ENCODE results near the gene GM2A.
"Not testable (repeated sequence)": the region's sequence is repeated elsewhere in the genome, so short reads cannot be mapped to it uniquely, and the experiment has no call there.

GM2A gene

DNA sequence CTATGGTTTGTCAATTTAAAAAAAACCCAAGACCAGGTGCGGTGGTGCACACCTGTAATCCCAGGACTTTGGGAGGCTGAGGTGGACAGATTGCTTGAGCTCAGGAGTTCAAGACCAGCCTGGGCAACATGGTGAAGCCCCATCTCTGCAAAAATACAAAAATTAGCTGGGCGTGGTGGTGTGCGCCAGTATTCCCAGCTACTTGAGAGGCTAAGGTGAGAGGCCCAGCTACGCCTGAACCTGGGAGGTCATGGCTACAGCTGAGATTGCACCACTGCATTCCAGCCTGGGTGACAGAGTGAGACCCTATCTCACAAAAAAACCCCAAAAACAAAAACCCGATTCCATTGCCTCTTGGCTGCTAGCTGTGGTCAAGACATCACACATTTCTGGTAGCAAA lies 2.0 kb downstream of the GM2A start:
- not testable (repeated sequence) for H3K36me3 Mint-ChIP-seq; H3K27ac Mint-ChIP-seq; H3K4me3 Mint-ChIP-seq; H3K27me3 Mint-ChIP-seq; H3K9me3 Mint-ChIP-seq (ENCODE audit: low read depth)
- H3K4me1 Mint-ChIP-seq (ENCODE audit: low read depth): peaks cover 31% of the 10 kb centered on the region

DNA sequence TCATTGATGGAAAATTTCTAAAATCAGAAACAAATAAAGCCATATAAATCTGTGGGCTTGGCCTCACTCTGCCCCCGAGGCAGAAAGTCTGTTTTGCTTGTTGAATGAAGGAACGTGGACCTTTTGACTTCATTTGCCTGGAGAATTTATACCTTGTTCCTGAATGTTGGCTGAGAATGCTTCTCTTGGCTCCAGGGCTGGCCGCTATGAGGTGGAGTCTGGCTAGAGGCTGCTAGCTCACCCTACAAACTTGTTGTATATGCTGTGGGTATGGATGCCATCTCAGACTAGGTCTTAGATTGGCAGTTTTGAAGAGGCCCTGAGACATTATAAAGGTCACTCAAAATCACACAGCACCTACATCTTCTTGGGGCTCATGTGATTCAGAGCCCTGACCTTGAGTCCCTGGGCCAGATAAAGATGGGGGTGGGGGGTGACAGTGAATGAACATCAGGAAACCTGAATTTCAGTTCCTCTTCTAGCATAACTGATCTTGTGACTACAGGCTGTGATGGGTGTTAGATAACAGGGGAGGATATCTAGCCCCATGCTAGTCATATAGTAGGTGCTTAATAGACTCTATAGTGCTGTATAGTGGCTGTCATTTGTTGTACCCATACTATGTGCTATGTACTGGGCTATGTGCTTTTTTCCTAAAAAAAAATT lies 2.8 kb downstream of the GM2A start:
- Mint-ChIP-seq H3K4me3 (no peak overlapping the region), H3K4me1 (ENCODE audit: low read depth) (peaks cover 31% of the 10 kb centered on the region), H3K36me3 (no peaks in the 10 kb centered on the region), H3K27ac (no peak overlapping the region), H3K9me3 (ENCODE audit: low read depth) (no peaks in the 10 kb centered on the region), H3K27me3 (no peaks in the 10 kb centered on the region)

DNA sequence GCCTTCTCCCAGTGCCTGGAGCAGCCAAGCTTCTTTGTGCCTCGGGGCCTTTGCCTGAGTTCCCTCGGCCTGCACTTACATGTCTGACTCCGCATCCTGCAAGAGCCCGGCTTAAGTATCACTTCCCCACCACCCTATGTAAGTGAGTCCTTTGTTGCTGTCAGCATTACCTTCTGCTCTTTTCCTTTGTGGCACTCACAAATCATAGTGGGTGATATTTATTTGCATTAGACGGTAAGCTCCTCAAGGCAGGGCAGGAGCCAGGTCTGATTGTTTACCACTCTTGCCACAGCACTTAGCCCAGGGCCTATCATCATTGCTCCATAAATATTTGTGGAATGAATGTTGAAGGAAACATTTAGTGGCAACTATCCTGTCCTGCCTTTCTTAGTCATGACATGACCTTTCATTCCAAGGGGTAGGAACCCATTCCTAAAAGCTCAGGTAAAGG lies 4.8 kb downstream of the GM2A start:
- Mint-ChIP-seq H3K4me1 (ENCODE audit: low read depth) (peaks cover 19% of the 10 kb centered on the region), H3K27me3 (no peaks in the 10 kb centered on the region), H3K27ac (no peak overlapping the region), H3K9me3 (ENCODE audit: low read depth) (no peaks in the 10 kb centered on the region), H3K4me3 (no peak overlapping the region), H3K36me3 (peaks cover 5% of the 10 kb centered on the region)

DNA sequence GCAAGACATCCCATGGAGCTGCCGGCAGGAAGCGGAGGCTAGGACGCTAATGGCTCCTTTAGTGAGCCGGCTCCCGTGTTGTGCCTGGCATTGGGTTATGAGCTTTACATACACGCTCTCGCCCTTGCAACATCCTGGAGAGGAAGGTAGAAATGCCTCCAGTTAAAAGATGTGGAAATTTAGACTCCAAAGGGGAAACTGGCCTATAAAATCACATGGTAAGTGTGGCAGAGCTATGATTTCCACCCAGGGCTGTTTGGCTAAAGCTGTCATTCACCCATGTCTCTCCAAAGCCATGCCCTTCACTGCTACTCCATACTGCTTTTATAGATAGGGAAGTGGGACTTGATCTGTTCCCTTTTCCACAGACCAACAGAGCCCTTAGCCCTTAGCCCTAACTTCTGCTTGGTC lies 5.2 kb downstream of the GM2A start:
- Mint-ChIP-seq H3K27me3 (no peaks in the 10 kb centered on the region), H3K4me1 (ENCODE audit: low read depth) (peaks cover 19% of the 10 kb centered on the region), H3K9me3 (ENCODE audit: low read depth) (no peaks in the 10 kb centered on the region), H3K4me3 (no peak overlapping the region), H3K27ac (no peak overlapping the region), H3K36me3 (peaks cover 5% of the 10 kb centered on the region)

DNA sequence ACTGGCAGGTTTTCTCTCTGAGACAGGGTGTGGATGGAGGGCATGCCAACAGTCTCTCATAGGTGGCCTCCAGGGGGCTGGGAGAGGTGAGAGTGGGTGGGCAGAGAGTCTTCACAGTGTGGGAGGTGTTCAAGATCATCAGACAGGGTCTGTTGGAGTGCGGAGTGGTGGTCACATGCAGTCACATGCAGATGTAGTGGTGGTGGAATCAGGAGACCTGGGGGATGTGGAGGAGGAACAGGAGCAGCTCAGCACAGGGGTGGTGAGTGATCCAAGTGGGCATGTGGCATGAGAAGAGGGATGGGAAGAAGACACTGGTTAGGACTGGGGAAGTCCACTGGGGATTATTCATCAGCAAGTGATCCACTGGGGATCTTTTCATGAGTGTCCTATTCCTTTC lies 5.8 kb downstream of the GM2A start:
- Mint-ChIP-seq H3K4me1 (ENCODE audit: low read depth) (peaks cover 13% of the 10 kb centered on the region), H3K27ac (no peak overlapping the region), H3K27me3 (no peaks in the 10 kb centered on the region)

DNA sequence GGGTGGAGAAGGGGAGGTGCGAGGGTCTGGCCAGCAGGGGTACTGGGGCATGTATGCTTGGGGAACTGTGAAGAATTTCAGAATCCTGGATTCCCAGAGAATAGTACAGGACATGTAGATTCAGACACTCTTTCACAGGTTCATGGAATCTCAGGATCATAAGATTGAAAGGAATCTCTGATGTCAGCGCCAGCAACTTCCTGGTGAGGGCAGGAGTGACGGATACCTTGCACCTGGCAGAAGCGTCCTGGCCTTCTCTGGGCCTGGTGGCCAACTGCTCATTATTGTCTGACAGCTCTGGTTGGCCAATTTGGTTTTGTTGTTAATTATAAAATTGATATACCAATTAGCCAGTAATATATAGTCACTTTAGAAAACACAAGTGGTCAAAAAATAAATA lies 6.9 kb downstream of the GM2A start:
- H3K9me3 Mint-ChIP-seq (ENCODE audit: low read depth): no peaks in the 10 kb centered on the region
- H3K36me3 Mint-ChIP-seq: peaks cover 11% of the 10 kb centered on the region
- H3K4me3 Mint-ChIP-seq: no peak overlapping the region
- no peaks in the 10 kb centered on the region for H3K27me3 Mint-ChIP-seq
- no peak overlapping the region for H3K27ac Mint-ChIP-seq
- H3K4me1 Mint-ChIP-seq (ENCODE audit: low read depth): peaks cover 8% of the 10 kb centered on the region

More for the DNA sequence above, 5.8 kb downstream of the GM2A start:
- Mint-ChIP-seq H3K4me3 (no peak overlapping the region), H3K9me3 (ENCODE audit: low read depth) (no peaks in the 10 kb centered on the region), H3K36me3 (peaks cover 7% of the 10 kb centered on the region)

DNA sequence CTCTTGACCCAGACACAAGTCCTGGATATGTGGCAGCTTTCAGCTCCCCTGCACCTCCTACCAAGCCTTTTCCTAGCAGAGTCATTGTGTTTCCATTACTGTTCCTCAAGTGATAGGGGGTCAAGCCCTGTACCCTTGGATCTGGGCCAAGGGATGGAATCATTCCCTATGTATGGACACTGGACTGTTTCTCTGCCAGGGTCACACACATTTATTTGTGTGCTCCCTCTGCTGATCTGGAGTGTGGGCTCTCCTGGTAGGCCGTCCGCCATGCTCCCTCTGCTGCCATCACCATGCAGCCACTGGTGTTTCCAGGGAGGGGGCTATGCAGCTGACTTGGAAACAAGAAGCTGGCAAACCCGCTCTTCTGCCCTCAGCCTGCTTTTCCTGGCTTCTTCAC lies 9.5 kb downstream of the GM2A start:
- H3K4me3 Mint-ChIP-seq: no peak overlapping the region
- H3K9me3 Mint-ChIP-seq (ENCODE audit: low read depth): no peaks in the 10 kb centered on the region
- peaks cover 11% of the 10 kb centered on the region for H3K36me3 Mint-ChIP-seq

DNA sequence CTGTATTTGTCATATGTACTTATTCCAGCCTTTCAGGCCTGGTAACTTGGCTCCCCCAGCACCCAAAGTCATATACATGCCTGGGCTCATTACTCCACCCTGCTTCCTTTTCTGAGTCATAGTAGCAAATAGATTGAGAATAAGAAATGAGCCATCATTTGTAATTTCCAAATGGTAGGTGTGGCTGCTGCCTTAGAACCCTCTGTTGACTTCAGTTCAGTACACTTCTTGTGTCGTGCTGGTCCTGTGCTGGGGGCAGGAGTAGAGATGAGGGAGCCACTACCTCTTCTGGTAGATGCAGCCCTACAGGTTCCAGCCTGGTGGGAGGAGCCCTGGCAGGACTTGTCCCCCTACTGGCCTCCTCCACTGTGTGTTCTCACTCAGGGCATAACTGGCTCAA lies 11.1 kb downstream of the GM2A start:
- Mint-ChIP-seq H3K4me1 (ENCODE audit: low read depth) (peaks cover 2% of the 10 kb centered on the region), H3K4me3 (no peak overlapping the region), H3K27ac (no peak overlapping the region)

More for the DNA sequence above, 9.5 kb downstream of the GM2A start:
- no peak overlapping the region for H3K27ac Mint-ChIP-seq
- no peaks in the 10 kb centered on the region for H3K27me3 Mint-ChIP-seq
- H3K4me1 Mint-ChIP-seq (ENCODE audit: low read depth): peaks cover 2% of the 10 kb centered on the region

DNA sequence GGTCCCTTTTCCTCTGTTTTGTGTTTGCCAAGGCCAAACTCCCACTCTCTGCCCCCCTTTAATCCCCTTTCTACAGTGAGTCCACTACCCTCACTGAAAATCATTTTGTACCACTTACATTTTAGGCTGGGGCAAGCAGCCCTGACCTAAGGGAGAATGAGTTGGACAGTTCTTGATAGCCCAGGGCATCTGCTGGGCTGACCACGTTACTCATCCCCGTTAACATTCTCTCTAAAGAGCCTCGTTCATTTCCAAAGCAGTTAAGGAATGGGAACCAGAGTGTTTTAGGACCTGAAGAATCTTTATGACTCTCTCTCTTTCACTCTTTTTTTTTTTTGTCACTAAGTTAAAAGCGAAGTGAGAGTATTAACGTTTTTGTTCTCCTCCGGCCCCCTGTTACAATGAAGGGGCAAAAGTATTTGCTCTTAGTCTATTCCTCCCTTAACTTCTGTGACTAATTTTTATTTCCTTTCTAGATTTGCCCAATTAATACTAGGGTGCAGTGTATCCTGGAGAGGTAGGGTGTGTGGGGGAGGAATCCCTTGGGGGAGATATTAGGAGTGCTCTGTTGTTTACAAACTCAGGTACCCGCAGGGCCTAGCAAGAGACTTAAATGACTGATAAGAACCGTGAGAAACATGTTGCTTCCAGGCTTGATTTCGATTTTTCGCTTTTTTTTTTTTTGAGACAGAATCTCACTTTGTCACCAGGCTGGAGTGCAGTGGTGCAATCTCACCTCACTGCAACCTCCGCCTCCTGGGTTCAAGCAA lies 14.7 kb downstream of the GM2A start:
- peaks cover 2% of the 10 kb centered on the region for H3K4me1 Mint-ChIP-seq (ENCODE audit: low read depth)
- H3K36me3 Mint-ChIP-seq: peaks cover 6% of the 10 kb centered on the region
- H3K27ac Mint-ChIP-seq: no peak overlapping the region

More for the DNA sequence above, 11.1 kb downstream of the GM2A start:
- H3K27me3 Mint-ChIP-seq: no peaks in the 10 kb centered on the region
- peaks cover 11% of the 10 kb centered on the region for H3K36me3 Mint-ChIP-seq
- H3K9me3 Mint-ChIP-seq (ENCODE audit: low read depth): no peaks in the 10 kb centered on the region

DNA sequence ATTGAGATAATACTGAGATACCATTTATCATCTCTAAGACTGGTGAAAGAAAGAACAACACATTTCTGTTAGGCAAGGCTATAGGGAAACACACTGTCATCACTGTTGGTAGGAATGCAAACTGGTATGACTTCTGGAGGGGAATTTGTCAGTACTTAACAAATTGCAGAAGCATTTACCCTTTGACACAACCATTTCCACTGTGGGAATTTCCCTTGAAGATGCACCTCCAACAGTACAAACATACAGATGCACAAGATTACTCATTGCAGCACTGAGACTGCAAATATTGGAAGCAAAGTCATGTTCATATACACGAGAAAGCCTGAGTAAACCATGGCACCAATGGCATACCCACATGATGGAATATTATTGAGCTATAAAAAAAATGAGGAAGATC lies 17.6 kb downstream of the GM2A start:
- Mint-ChIP-seq H3K4me3 (no peak overlapping the region), H3K27ac (no peak overlapping the region), H3K36me3 (no peaks in the 10 kb centered on the region), H3K27me3 (no peaks in the 10 kb centered on the region), H3K4me1 (ENCODE audit: low read depth) (no peaks in the 10 kb centered on the region), H3K9me3 (ENCODE audit: low read depth) (no peaks in the 10 kb centered on the region)

More for the DNA sequence above, 14.7 kb downstream of the GM2A start:
- H3K4me3 Mint-ChIP-seq: no peak overlapping the region
- H3K9me3 Mint-ChIP-seq (ENCODE audit: low read depth): no peaks in the 10 kb centered on the region
- no peaks in the 10 kb centered on the region for H3K27me3 Mint-ChIP-seq

DNA sequence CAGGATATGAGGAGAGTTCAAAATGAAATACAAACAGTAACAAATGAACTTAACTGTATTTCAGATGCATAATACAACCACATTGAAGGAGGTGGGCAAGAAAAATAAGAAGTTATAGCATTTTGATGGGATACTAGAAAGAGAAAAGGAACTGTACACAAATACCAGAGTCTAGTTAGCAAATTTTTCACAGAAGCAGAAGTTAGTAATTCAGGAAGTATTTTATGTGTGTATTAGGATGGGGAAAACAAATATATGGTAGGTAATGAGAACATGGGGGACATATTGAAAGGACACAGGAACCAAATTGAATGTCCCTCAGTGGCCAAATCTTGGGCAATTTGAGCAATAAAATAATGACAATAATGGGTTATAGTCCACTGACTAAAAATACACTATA lies 18.4 kb downstream of the GM2A start:
- Mint-ChIP-seq H3K27me3 (no peaks in the 10 kb centered on the region), H3K27ac (no peak overlapping the region), H3K4me3 (no peak overlapping the region), H3K9me3 (ENCODE audit: low read depth) (no peaks in the 10 kb centered on the region), H3K4me1 (ENCODE audit: low read depth) (no peaks in the 10 kb centered on the region), H3K36me3 (no peaks in the 10 kb centered on the region)

DNA sequence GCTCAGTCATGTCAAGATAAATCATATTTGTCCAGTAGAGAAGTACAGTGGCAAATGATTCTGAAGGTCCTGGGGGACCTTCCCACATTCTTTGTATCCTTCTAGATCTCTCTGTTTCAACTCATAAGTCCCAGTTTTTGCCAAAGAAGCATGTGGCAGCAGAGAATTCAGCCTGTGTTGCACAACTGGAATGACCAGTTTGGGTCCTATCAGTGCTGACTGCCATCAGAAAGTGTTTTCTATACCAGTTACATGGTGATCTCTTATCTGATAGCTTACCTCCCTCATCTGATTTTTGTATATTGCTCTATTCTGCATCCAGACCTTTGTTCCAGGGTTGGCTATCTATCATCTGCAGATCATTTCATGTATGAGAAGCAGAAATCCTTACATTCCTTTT lies 21.7 kb downstream of the GM2A start:
- H3K27ac Mint-ChIP-seq: no peak overlapping the region
- no peak overlapping the region for H3K4me3 Mint-ChIP-seq
- H3K9me3 Mint-ChIP-seq (ENCODE audit: low read depth): no peaks in the 10 kb centered on the region
- no peaks in the 10 kb centered on the region for H3K27me3 Mint-ChIP-seq
- no peaks in the 10 kb centered on the region for H3K4me1 Mint-ChIP-seq (ENCODE audit: low read depth)
- H3K36me3 Mint-ChIP-seq: no peaks in the 10 kb centered on the region

DNA sequence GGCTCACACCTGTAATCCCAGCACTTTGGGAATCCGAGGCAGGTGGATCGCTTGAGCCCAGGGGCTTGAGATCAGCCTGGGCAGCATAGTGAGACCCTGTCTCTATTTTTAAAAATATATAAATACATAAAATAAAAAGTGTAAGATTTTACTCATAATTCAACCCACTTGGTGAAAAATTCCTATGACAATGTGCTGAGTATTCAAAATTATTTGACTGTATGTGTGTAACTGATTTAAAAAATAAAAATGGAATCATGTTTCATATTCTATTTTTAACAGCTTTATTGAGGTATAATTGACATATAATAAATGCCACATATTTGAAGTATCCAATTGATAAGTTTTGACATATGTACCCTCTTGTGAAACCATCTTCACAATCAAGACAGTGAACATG lies 22.8 kb downstream of the GM2A start:
- Mint-ChIP-seq H3K4me1 (ENCODE audit: low read depth) (no peaks in the 10 kb centered on the region), H3K4me3 (no peak overlapping the region), H3K27ac (no peak overlapping the region), H3K9me3 (ENCODE audit: low read depth) (no peaks in the 10 kb centered on the region), H3K36me3 (no peaks in the 10 kb centered on the region), H3K27me3 (no peaks in the 10 kb centered on the region)

DNA sequence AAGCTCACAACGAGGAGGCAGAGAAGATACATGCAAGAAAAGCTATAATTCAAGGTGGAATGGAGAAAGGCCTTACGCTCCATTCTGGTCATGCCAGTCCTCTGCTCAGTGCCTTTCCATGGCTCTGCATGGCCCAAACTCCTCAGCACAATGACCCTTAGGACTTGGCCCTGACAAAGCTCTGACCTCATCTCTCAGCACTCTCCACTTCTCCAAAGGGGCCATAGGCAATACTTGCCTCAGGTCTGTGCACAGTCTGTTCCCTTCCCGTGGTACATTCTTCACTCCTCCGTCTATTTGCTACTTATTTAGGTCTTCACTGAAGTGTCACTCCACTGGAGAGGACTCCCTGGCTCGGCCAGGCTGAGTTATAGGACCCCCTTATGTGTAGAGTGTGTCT lies 25.9 kb downstream of the GM2A start:
- no peak overlapping the region for H3K4me3 Mint-ChIP-seq
- no peaks in the 10 kb centered on the region for H3K27me3 Mint-ChIP-seq
- no peak overlapping the region for H3K27ac Mint-ChIP-seq
- no peaks in the 10 kb centered on the region for H3K36me3 Mint-ChIP-seq
- H3K4me1 Mint-ChIP-seq (ENCODE audit: low read depth): no peaks in the 10 kb centered on the region
- no peaks in the 10 kb centered on the region for H3K9me3 Mint-ChIP-seq (ENCODE audit: low read depth)

DNA sequence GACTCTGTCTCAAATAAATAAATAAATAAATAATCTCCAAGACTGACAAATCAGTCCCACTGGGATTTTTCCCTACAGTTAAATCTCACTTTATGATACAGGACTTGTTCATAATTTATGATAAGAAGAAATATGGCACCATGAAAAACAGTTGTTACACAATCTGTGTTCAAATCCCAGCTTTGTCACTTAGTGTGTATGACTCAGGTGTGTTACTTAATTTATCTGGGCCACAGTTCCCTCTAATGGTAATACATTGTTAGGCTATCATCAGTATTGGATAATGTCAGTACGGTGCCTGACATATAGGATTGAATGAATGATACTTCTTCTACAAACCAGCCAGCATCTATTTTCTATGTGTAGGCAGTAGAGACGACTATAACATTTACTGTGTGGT lies 27.5 kb downstream of the GM2A start:
- Mint-ChIP-seq H3K4me3 (no peak overlapping the region), H3K36me3 (no peaks in the 10 kb centered on the region), H3K27me3 (no peaks in the 10 kb centered on the region), H3K4me1 (ENCODE audit: low read depth) (no peaks in the 10 kb centered on the region), H3K27ac (no peak overlapping the region), H3K9me3 (ENCODE audit: low read depth) (no peaks in the 10 kb centered on the region)
